GM23338 (cell line): Measurements from ENCODE around the gene FOXRED1.
"Not testable (repeated sequence)": the region's sequence is repeated elsewhere in the genome, so short reads cannot be mapped to it uniquely, and the experiment has no call there.

Experiments
- CREB1 ChIP-seq: fragments of 250-450 bp; sonication (Bioruptor Pico); IDR thresholded peaks from 2 replicates; pipeline ENCODE4 v1.5.0; 2020; ENCODE audit warnings: low read depth, mild to moderate bottlenecking, moderate library complexity
- CTCF ChIP-seq, 2 experiments: fragments of 200-600 bp in 1 of 2; sonication (generic) in 1 of 2; conservative IDR thresholded peaks; 2 replicates each; pipeline versions ENCODE4 v1.5.1 to v1.6.1; 2016 to 2017; ENCODE audit warnings: antibody characterized with exemption in 2 of 2, low read depth in 2 of 2, mild to moderate bottlenecking in 2 of 2, moderate library complexity in 1 of 2
- EZH2 ChIP-seq: fragments of 200-600 bp; sonication (generic); IDR thresholded peaks from one replicate; pipeline ENCODE4 v1.8.0; 2017; ENCODE audit warnings: antibody characterized with exemption, mild to moderate bottlenecking, low read depth; ENCODE audit not compliant: unreplicated experiment
- EZH2phosphoT487 ChIP-seq: fragments of 200-600 bp; sonication (generic); IDR thresholded peaks from one replicate; pipeline ENCODE4 v1.8.1; 2018; ENCODE audit warnings: antibody characterized with exemption; ENCODE audit not compliant: unreplicated experiment
- JUNB ChIP-seq: IDR thresholded peaks from one replicate; pipeline ENCODE4 v1.6.1; 2016; ENCODE audit warnings: antibody characterized with exemption; ENCODE audit not compliant: unreplicated experiment
- POLR2AphosphoS5 ChIP-seq: IDR thresholded peaks from 2 replicates; pipeline ENCODE4 v1.6.1; 2016; ENCODE audit warnings: antibody characterized with exemption, low read depth
- REST ChIP-seq: IDR thresholded peaks from one replicate; pipeline ENCODE4 v1.6.1; 2018; ENCODE audit warnings: antibody characterized with exemption; ENCODE audit not compliant: unreplicated experiment
- ZNF331 ChIP-seq: fragments of 250-450 bp; sonication (Bioruptor Pico); IDR thresholded peaks from 2 replicates; pipeline ENCODE4 v1.5.0; 2020; ENCODE audit warnings: low read depth, mild to moderate bottlenecking, moderate library complexity

DNA sequence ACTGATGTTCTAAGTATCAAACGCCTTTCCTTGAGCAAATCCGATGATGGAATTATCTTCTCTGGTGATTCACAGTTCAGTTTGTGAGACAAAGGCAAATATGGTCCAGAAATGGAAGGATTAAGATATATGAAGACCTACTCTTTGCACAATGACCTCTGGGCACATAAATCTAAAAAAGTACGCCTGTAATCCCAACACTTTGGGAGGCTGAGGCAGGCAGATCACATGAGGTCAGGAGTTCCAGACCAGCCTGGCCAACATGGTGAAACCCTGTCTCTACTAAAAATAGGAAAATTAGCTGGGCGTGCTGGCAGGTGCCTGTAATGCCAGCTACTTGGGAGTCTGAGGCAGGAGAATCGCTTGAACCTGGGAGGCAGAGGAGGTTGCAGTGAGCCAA lies 13.4 kb upstream of the FOXRED1 start:
- not testable (repeated sequence) for TF ChIP-seq CTCF (conservative IDR thresholded peaks at IDR 0.05; ENCODE audit: low read depth in 2 of 2); EZH2phosphoT487; POLR2AphosphoS5; EZH2; CREB1; JUNB; ZNF331 (CRISPR knock-in tag); REST
